ENCODE data around the gene AMH.

AMH gene

GRCh38 chr19:2245273-2245672 is 3.9 kb upstream of the AMH start:
- intact Hi-C loops (cut with micrococcal nuclease): no loop called here
- Mint-ChIP-seq H3K27me3 (peaks cover 26% of the 10 kb centered on the region), H3K36me3 (ENCODE audit: low read depth) (peaks cover 88% of the 10 kb centered on the region), H3K4me3 (no peak overlapping the region), H3K4me1 (ENCODE audit: low read depth) (peaks cover 30% of the 10 kb centered on the region), H3K9me3 (no peaks in the 10 kb centered on the region), H3K27ac (no peak overlapping the region)

GRCh38 chr19:2246014-2246620 is 3.0 kb upstream of the AMH start:
- Mint-ChIP-seq H3K4me1 (ENCODE audit: low read depth) (peaks cover 27% of the 10 kb centered on the region), H3K27me3 (peaks cover 31% of the 10 kb centered on the region), H3K36me3 (ENCODE audit: low read depth) (peaks cover 79% of the 10 kb centered on the region), H3K9me3 (no peaks in the 10 kb centered on the region), H3K4me3 (no peak overlapping the region), H3K27ac (no peak overlapping the region)
- intact Hi-C loops (cut with micrococcal nuclease): no loop called here

GRCh38 chr19:2246801-2247361 is 2.2 kb upstream of the AMH start:
- peaks cover 35% of the 10 kb centered on the region for H3K27me3 Mint-ChIP-seq
- intact Hi-C loops (cut with micrococcal nuclease): no loop called here
- peaks cover 73% of the 10 kb centered on the region for H3K36me3 Mint-ChIP-seq (ENCODE audit: low read depth)
- no peak overlapping the region for H3K27ac Mint-ChIP-seq
- no peaks in the 10 kb centered on the region for H3K9me3 Mint-ChIP-seq
- peaks cover 24% of the 10 kb centered on the region for H3K4me1 Mint-ChIP-seq (ENCODE audit: low read depth)
- H3K4me3 Mint-ChIP-seq: no peak overlapping the region

GRCh38 chr19:2247433-2248101 is 1.6 kb upstream of the AMH start:
- intact Hi-C loops (cut with micrococcal nuclease): no loop called here
- Mint-ChIP-seq H3K4me3 (no peak overlapping the region), H3K9me3 (no peaks in the 10 kb centered on the region), H3K4me1 (ENCODE audit: low read depth) (peaks cover 25% of the 10 kb centered on the region), H3K27me3 (peaks cover 42% of the 10 kb centered on the region), H3K36me3 (ENCODE audit: low read depth) (peaks cover 66% of the 10 kb centered on the region), H3K27ac (no peak overlapping the region)

- H3K4me1 Mint-ChIP-seq (ENCODE audit: low read depth): peaks cover 31% of the 10 kb centered on the region
- no peak overlapping the region for H3K27ac Mint-ChIP-seq
- no peaks in the 10 kb centered on the region for H3K9me3 Mint-ChIP-seq
- intact Hi-C loops (cut with micrococcal nuclease): no loop called here
- H3K36me3 Mint-ChIP-seq (ENCODE audit: low read depth): peaks cover 58% of the 10 kb centered on the region
- H3K27me3 Mint-ChIP-seq: peaks cover 50% of the 10 kb centered on the region
- no peak overlapping the region for H3K4me3 Mint-ChIP-seq
These were observed 750 bp upstream of the AMH start for GRCh38 chr19:2248136-2249009.

- Mint-ChIP-seq H3K36me3 (ENCODE audit: low read depth) (peaks cover 41% of the 10 kb centered on the region), H3K4me3 (no peak overlapping the region), H3K4me1 (ENCODE audit: low read depth) (peaks cover 37% of the 10 kb centered on the region), H3K9me3 (no peaks in the 10 kb centered on the region), H3K27ac (no peak overlapping the region), H3K27me3 (peaks cover 63% of the 10 kb centered on the region)
- intact Hi-C loops (cut with micrococcal nuclease): no loop called here
These were observed 1.0 kb downstream of the AMH start for GRCh38 chr19:2249880-2250765.

- H3K4me3 Mint-ChIP-seq: no peak overlapping the region
These were observed 1.6 kb downstream of the AMH start for GRCh38 chr19:2250766-2251105.

GRCh38 chr19:2251106-2252054 is 2.3 kb downstream of the AMH start:
- Mint-ChIP-seq H3K27me3 (peaks cover 71% of the 10 kb centered on the region), H3K27ac (peak overlapping the region; percentile 51), H3K9me3 (no peaks in the 10 kb centered on the region), H3K4me1 (ENCODE audit: low read depth) (peaks cover 37% of the 10 kb centered on the region), H3K4me3 (peak overlapping the region; percentile 75), H3K36me3 (ENCODE audit: low read depth) (peaks cover 28% of the 10 kb centered on the region)
- intact Hi-C loops (cut with micrococcal nuclease): no loop called here

More at GRCh38 chr19:2250766-2251105, 1.6 kb downstream of the AMH start:
- peaks cover 35% of the 10 kb centered on the region for H3K36me3 Mint-ChIP-seq (ENCODE audit: low read depth)
- peaks cover 69% of the 10 kb centered on the region for H3K27me3 Mint-ChIP-seq
- H3K27ac Mint-ChIP-seq: no peak overlapping the region
- no peaks in the 10 kb centered on the region for H3K9me3 Mint-ChIP-seq
- H3K4me1 Mint-ChIP-seq (ENCODE audit: low read depth): peaks cover 37% of the 10 kb centered on the region
- intact Hi-C loops (cut with micrococcal nuclease): no loop called here

- Mint-ChIP-seq H3K27ac (peak overlapping the region; percentile 51), H3K4me1 (ENCODE audit: low read depth) (peaks cover 37% of the 10 kb centered on the region), H3K36me3 (ENCODE audit: low read depth) (peaks cover 20% of the 10 kb centered on the region), H3K27me3 (peaks cover 73% of the 10 kb centered on the region), H3K9me3 (no peaks in the 10 kb centered on the region), H3K4me3 (peak overlapping the region; percentile 75)
- intact Hi-C loops (cut with micrococcal nuclease): no loop called here
These were observed 3.1 kb downstream of the AMH start for GRCh38 chr19:2252055-2252796.

GRCh38 chr19:2252797-2253105 is 3.6 kb downstream of the AMH start:
- H3K4me3 Mint-ChIP-seq: peak overlapping the region; percentile 75
- peaks cover 69% of the 10 kb centered on the region for H3K27me3 Mint-ChIP-seq
- H3K27ac Mint-ChIP-seq: peak overlapping the region; percentile 51
- intact Hi-C loops (cut with micrococcal nuclease): no loop called here
- H3K4me1 Mint-ChIP-seq (ENCODE audit: low read depth): peaks cover 37% of the 10 kb centered on the region
- peaks cover 15% of the 10 kb centered on the region for H3K36me3 Mint-ChIP-seq (ENCODE audit: low read depth)
- no peaks in the 10 kb centered on the region for H3K9me3 Mint-ChIP-seq

- intact Hi-C loops (cut with micrococcal nuclease): no loop called here
- peaks cover 37% of the 10 kb centered on the region for H3K4me1 Mint-ChIP-seq (ENCODE audit: low read depth)
- H3K27me3 Mint-ChIP-seq: peaks cover 67% of the 10 kb centered on the region
- no peaks in the 10 kb centered on the region for H3K9me3 Mint-ChIP-seq
- peaks cover 8% of the 10 kb centered on the region for H3K36me3 Mint-ChIP-seq (ENCODE audit: low read depth)
- H3K4me3 Mint-ChIP-seq: peak overlapping the region; percentile 75
- no peak overlapping the region for H3K27ac Mint-ChIP-seq
These were observed 4.3 kb downstream of the AMH start for GRCh38 chr19:2253106-2254063.
